Adrenal gland (tissue), 12 donors: Measurements from ENCODE around the gene NR5A1. TPM values are rescaled to one million over a fixed set of nuclear protein-coding genes. Genes with fewer than 3 reads are reported as not detected.

Experiments used
- DNase-seq, 7 donors: peaks; one replicate each; pipeline ENCODE4 v3.0.0-alpha.2; 2019 to 2020
- H3K27ac ChIP-seq, 5 donors: fragments of 200-600 bp; sonication (generic) in 4 of 5; 1 replicate in 3 of 5; 2 replicates in 2 of 5; pipeline versions ENCODE4 v1.5.1 to v1.8.0; 2016 to 2020; ENCODE audit warnings: mild to moderate bottlenecking in 1 of 5
- H3K27me3 ChIP-seq: fragments of 200-600 bp; 2 replicates; pipeline ENCODE4 v1.8.0; 2021
- H3K36me3 ChIP-seq, 2 donors: fragments of 200-600 bp; replicated peaks in 1 of 2; 1 replicate in 1 of 2; 2 replicates in 1 of 2; pipeline versions ENCODE4 v1.5.1 to v1.8.0; 2018 to 2022
- H3K4me1 ChIP-seq, 2 donors: fragments of 200-600 bp; replicated peaks in 1 of 2; 1 replicate in 1 of 2; 2 replicates in 1 of 2; pipeline versions ENCODE4 v1.5.1 to v1.8.0; 2018 to 2021
- H3K4me3 ChIP-seq, 4 donors: fragments of 200-600 bp; sonication (generic) in 3 of 4; one replicate each; pipeline ENCODE4 v1.5.1; 2016 to 2018
- H3K9me3 ChIP-seq, 3 donors: fragments of 200-600 bp; sonication (generic) in 1 of 3; replicated peaks in 1 of 3; 1 replicate in 2 of 3; 2 replicates in 1 of 3; pipeline versions ENCODE4 v1.5.1 to v1.8.0; 2016 to 2021
- POLR2A ChIP-seq, 2 donors: fragments of 450-650 bp; IDR thresholded peaks; one replicate each; pipeline ENCODE4 v1.6.1; 2017; ENCODE audit warnings: antibody characterized with exemption in 2 of 2, mild to moderate bottlenecking in 2 of 2, moderate library complexity in 1 of 2
- WGBS, 4 donors: extraction: QIAGEN DNeasy Blood & Tissue Kit in 2 of 4; methylation state at CpG; one replicate each; pipeline versions ENCODE4 v1.1.5 to v1.1.7; 2013 to 2017; 5-methylcytosine and 5-hydroxymethylcytosine counted together
- intact Hi-C, 2 donors: fragments of 100-400 bp; cut with DNase I; formaldehyde crosslinking; loops; one replicate each; pipeline versions ENCODE4 v1.14.1 to v1.15.0; 2022 to 2023
- polyA plus RNA-seq, 3 donors: library from polyadenylated mRNA; stranded (reverse); fragments of 200-250 nt in 2 of 3; fragments of 350-450 nt in 1 of 3; fragmentation: Illumina TruSeq in 1 of 3; extraction: RNeasy Lipid Tissue Mini Kit (QIAGEN cat#74804) in 1 of 3; gene quantifications; one replicate each; pipeline ENCODE4 v1.2.3, GENCODE V29; 2013 to 2014
- total RNA-seq, 9 donors: library from RNA; depleted of rRNA in 4 of 9; stranded (reverse); fragments of >200 nt in 4 of 9; fragments of 120-200 nt in 1 of 9; fragmentation: NEBNext Ultra II Directional in 1 of 9; extraction: Animal tissue kit (Norgen Biotek cat#: 25700) in 1 of 9; gene quantifications; one replicate each; pipeline versions ENCODE4 v1.1.0 to v1.2.4, GENCODE V29; 2013 to 2023
- TF ChIP-seq, protein P1 (sequence below), 6 experiments: fragments of 450-650 bp in 4 of 6; fragments of 200-600 bp in 2 of 6; sonication (generic) in 1 of 6; IDR thresholded peaks; 1 replicate in 5 of 6; 2 replicates in 1 of 6; pipeline versions ENCODE4 v1.5.1 to v1.8.0; 2016 to 2021; ENCODE audit warnings: antibody characterized with exemption in 6 of 6, mild to moderate bottlenecking in 2 of 6, moderate library complexity in 1 of 6
- donor health status: healthy with polysubstance abuse.
- donor health status: Bipolar disorder and iron deficiency.
- donor health status: DM: yes; HTN: yes; CAD: no.
- donor health status: DM: no; HTN: no; CAD: no.
- donor health status: DM: no; HTN: no; CAD: no.
- donor health status: DM: yes; HTN: yes; CAD: no.

NR5A1 gene
- total and polyA plus RNA-seq, 12 donors, result 110 to 637 (median 216) TPM

- Histone ChIP-seq H3K4me3 (no peak overlapping the region), H3K27ac (no peak overlapping the region), H3K27me3 (peaks cover 7% of the 10 kb centered on the region), H3K4me1 (peaks cover 4 to 5% of the 10 kb centered on the region in 2 donors), H3K9me3 (no peaks in the 10 kb centered on the region), H3K36me3 (no peaks in the 10 kb centered on the region)
- no peak for DNase-seq
- intact Hi-C loops, result no loop called here
- TF ChIP-seq, protein P1, sequence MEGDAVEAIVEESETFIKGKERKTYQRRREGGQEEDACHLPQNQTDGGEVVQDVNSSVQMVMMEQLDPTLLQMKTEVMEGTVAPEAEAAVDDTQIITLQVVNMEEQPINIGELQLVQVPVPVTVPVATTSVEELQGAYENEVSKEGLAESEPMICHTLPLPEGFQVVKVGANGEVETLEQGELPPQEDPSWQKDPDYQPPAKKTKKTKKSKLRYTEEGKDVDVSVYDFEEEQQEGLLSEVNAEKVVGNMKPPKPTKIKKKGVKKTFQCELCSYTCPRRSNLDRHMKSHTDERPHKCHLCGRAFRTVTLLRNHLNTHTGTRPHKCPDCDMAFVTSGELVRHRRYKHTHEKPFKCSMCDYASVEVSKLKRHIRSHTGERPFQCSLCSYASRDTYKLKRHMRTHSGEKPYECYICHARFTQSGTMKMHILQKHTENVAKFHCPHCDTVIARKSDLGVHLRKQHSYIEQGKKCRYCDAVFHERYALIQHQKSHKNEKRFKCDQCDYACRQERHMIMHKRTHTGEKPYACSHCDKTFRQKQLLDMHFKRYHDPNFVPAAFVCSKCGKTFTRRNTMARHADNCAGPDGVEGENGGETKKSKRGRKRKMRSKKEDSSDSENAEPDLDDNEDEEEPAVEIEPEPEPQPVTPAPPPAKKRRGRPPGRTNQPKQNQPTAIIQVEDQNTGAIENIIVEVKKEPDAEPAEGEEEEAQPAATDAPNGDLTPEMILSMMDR (IDR thresholded peaks at IDR 0.05), result no peak
- no peak for TF ChIP-seq POLR2A (IDR thresholded peaks at IDR 0.05)
- 71 to 82% (median 78%) methylated on average over 7 of the region's 7 CpGs for WGBS, 4 donors
Measured at GRCh38 chr9:124472770-124473169, 34.4 kb downstream of the NR5A1 start.

- no peak for DNase-seq
- Histone ChIP-seq H3K9me3 (no peaks in the 10 kb centered on the region), H3K27me3 (no peaks in the 10 kb centered on the region), H3K4me1 (no peaks in the 10 kb centered on the region), H3K4me3 (no peak overlapping the region), H3K27ac (no peak overlapping the region), H3K36me3 (no peaks in the 10 kb centered on the region)
- intact Hi-C loops, result no loop called here
- 72 to 83% (median 79%) methylated on average over 5 to 9 of the region's 9 CpGs for WGBS, 4 donors
- TF ChIP-seq, protein P1 (IDR thresholded peaks at IDR 0.05), result no peak
- no peak for TF ChIP-seq POLR2A (IDR thresholded peaks at IDR 0.05)
Measured at GRCh38 chr9:124471761-124472160, 35.4 kb downstream of the NR5A1 start.

DNA sequence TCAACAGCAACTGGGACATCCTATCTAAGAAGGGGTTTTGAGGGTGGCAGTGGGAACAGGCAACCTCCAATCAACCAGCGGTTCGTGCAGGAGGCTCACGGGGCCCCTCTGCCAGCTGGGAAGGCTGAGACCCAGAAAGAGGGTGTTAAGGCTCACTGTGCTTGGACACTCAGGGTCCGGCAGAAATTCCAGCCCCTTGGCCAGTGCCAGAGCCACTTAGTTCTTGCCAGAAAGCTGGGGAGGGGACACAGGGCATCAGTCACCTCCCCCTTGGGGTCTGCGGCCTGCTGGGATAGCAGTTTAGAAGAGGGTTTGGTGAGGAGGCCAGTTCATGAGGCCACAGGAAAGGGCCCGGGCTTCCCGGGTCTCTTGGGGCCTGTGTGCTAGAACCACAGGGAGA, 36.5 kb downstream of the NR5A1 start:
- Histone ChIP-seq H3K27me3 (no peaks in the 10 kb centered on the region), H3K36me3 (no peaks in the 10 kb centered on the region), H3K27ac (no peak overlapping the region), H3K4me3 (no peak overlapping the region), H3K4me1 (no peaks in the 10 kb centered on the region), H3K9me3 (no peaks in the 10 kb centered on the region)
- WGBS, 4 donors, result 86 to 88% (median 87%) methylated on average over 4 to 7 of the region's 7 CpGs
- TF ChIP-seq, protein P1 (IDR thresholded peaks at IDR 0.05), result no peak
- no peak for TF ChIP-seq POLR2A (IDR thresholded peaks at IDR 0.05)
- intact Hi-C loops, result no loop called here
- DNase-seq, result no peak

- no peak for DNase-seq
- TF ChIP-seq, protein P1 (IDR thresholded peaks at IDR 0.05), result no peak
- no peak for TF ChIP-seq POLR2A (IDR thresholded peaks at IDR 0.05)
- intact Hi-C loops, result no loop called here
- H3K36me3 ChIP-seq, result no peaks in the 10 kb centered on the region
- 76 to 100% (median 91%) methylated on average over 2 to 13 of the region's 13 CpGs for WGBS, 4 donors
- no peak overlapping the region for H3K4me3 ChIP-seq
- no peak overlapping the region for H3K27ac ChIP-seq
- H3K27me3 ChIP-seq, result no peaks in the 10 kb centered on the region
- H3K9me3 ChIP-seq, result no peaks in the 10 kb centered on the region
- H3K4me1 ChIP-seq, result no peaks in the 10 kb centered on the region
Measured at GRCh38 chr9:124470306-124470705, 36.9 kb downstream of the NR5A1 start.
